Esophagus muscularis mucosa (tissue), 4 donors: ENCODE data around the gene PLEKHA5. TPM values are rescaled to one million over a fixed set of nuclear protein-coding genes. Genes with fewer than 3 reads are reported as not detected.

Source experiments
- DNase-seq: peaks from one replicate; pipeline ENCODE4 v3.0.0-alpha.2; 2017; ENCODE audit errors: extremely low spot score
- H3K27ac ChIP-seq, 4 donors: fragments of 200-600 bp; sonication (generic); replicated peaks in 1 of 4; 1 replicate in 3 of 4; 2 replicates in 1 of 4; pipeline ENCODE4 v1.5.1; 2016 to 2019; ENCODE audit warnings: mild to moderate bottlenecking in 1 of 4
- H3K27me3 ChIP-seq, 4 donors: fragments of 200-600 bp; sonication (generic); one replicate each; pipeline versions ENCODE4 v1.5.1 to v1.6.0; 2016 to 2019
- H3K36me3 ChIP-seq, 4 donors: fragments of 200-600 bp; sonication (generic); one replicate each; pipeline ENCODE4 v1.5.1; 2016 to 2019
- H3K4me1 ChIP-seq, 4 donors: fragments of 200-600 bp; sonication (generic); one replicate each; pipeline ENCODE4 v1.5.1; 2016 to 2019
- H3K4me3 ChIP-seq, 4 donors: fragments of 200-600 bp; sonication (generic); 1 replicate in 2 of 4; 2 replicates in 2 of 4; pipeline ENCODE4 v1.5.1; 2016 to 2019; ENCODE audit warnings: mild to moderate bottlenecking in 4 of 4, moderate library complexity in 1 of 4
- H3K9me3 ChIP-seq, 4 donors: fragments of 200-600 bp; sonication (generic); 1 replicate in 3 of 4; 2 replicates in 1 of 4; pipeline ENCODE4 v1.5.1; 2016 to 2019
- EP300 ChIP-seq: sonication (generic); formaldehyde crosslinking; IDR thresholded peaks from one replicate; pipeline ENCODE4 v1.6.1; 2017; ENCODE audit warnings: antibody characterized with exemption
- POLR2A ChIP-seq: fragments of 450-650 bp; IDR thresholded peaks from one replicate; pipeline ENCODE4 v1.6.1; 2017; ENCODE audit warnings: antibody characterized with exemption, moderate library complexity, mild to moderate bottlenecking, low read depth
- POLR2AphosphoS5 ChIP-seq, 2 donors: sonication (generic); formaldehyde crosslinking; IDR thresholded peaks; one replicate each; pipeline ENCODE4 v1.6.1; 2017; ENCODE audit warnings: antibody characterized with exemption in 2 of 2
- WGBS: methylation state at CpG from one replicate; pipeline ENCODE4 v1.1.5; 2018; 5-methylcytosine and 5-hydroxymethylcytosine counted together
- intact Hi-C: fragments of 100-400 bp; cut with DNase I; formaldehyde crosslinking; loops from one replicate; pipeline ENCODE4 v1.15.1; 2023
- total RNA-seq, 4 donors: library from RNA; depleted of rRNA; stranded (reverse); fragments of >200 nt; gene quantifications; one replicate each; pipeline versions ENCODE4 v1.1.0 to v1.2.1, GENCODE V29; 2016
- TF ChIP-seq, protein P1 (sequence below), 3 experiments: fragments of 200-600 bp in 2 of 3; fragments of 450-650 bp in 1 of 3; sonication (generic) in 2 of 3; IDR thresholded peaks; one replicate each; pipeline ENCODE4 v1.5.1; 2017 to 2019; ENCODE audit warnings: antibody characterized with exemption in 3 of 3, mild to moderate bottlenecking in 2 of 3, moderate library complexity in 1 of 3

The PLEKHA5 gene
- total RNA-seq, 4 donors from 2014 or later, result 50.7 to 88.5 (median 58.6) TPM

GRCh38 chr12:19215115-19215514, 85.6 kb downstream of the PLEKHA5 start:
- Histone ChIP-seq H3K36me3 (no peaks in the 10 kb centered on the region), H3K27ac (no peak overlapping the region), H3K9me3 (no peaks in the 10 kb centered on the region), H3K4me3 (no peak overlapping the region), H3K27me3 (no peaks in the 10 kb centered on the region), H3K4me1 (peaks cover 17 to 36% (median 21%) of the 10 kb centered on the region in 4 donors)
- no peak for DNase-seq
- intact Hi-C loops, result no loop called here
- WGBS, result 68% methylated on average over 3 of the region's 3 CpGs
- TF ChIP-seq EP300, result no peak
- TF ChIP-seq, protein P1, sequence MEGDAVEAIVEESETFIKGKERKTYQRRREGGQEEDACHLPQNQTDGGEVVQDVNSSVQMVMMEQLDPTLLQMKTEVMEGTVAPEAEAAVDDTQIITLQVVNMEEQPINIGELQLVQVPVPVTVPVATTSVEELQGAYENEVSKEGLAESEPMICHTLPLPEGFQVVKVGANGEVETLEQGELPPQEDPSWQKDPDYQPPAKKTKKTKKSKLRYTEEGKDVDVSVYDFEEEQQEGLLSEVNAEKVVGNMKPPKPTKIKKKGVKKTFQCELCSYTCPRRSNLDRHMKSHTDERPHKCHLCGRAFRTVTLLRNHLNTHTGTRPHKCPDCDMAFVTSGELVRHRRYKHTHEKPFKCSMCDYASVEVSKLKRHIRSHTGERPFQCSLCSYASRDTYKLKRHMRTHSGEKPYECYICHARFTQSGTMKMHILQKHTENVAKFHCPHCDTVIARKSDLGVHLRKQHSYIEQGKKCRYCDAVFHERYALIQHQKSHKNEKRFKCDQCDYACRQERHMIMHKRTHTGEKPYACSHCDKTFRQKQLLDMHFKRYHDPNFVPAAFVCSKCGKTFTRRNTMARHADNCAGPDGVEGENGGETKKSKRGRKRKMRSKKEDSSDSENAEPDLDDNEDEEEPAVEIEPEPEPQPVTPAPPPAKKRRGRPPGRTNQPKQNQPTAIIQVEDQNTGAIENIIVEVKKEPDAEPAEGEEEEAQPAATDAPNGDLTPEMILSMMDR (IDR thresholded peaks at IDR 0.05), result no peak
- TF ChIP-seq POLR2A, result no peak
- TF ChIP-seq POLR2AphosphoS5 (IDR thresholded peaks at IDR 0.05), result no peak

- H3K9me3 ChIP-seq, result no peaks in the 10 kb centered on the region
- peaks cover 20 to 47% (median 31%) of the 10 kb centered on the region in 4 donors for H3K4me1 ChIP-seq
- no peaks in the 10 kb centered on the region for H3K36me3 ChIP-seq
- peak overlapping the region in 1 of 4 donors; percentile 30 for H3K27ac ChIP-seq
- no peaks in the 10 kb centered on the region for H3K27me3 ChIP-seq
- TF ChIP-seq, protein P1 (IDR thresholded peaks at IDR 0.05), result no peak
- no peak for TF ChIP-seq EP300
- TF ChIP-seq POLR2A, result no peak
- TF ChIP-seq POLR2AphosphoS5 (IDR thresholded peaks at IDR 0.05), result no peak
- 82% methylated on average over 3 of the region's 3 CpGs for WGBS
- no peak overlapping the region for H3K4me3 ChIP-seq
- intact Hi-C loops, result no loop called here
- no peak for DNase-seq
Observed at GRCh38 chr12:19217446-19217845, 87.9 kb downstream of the PLEKHA5 start.

GRCh38 chr12:19220205-19220604, 90.7 kb downstream of the PLEKHA5 start:
- Histone ChIP-seq H3K27me3 (no peaks in the 10 kb centered on the region), H3K4me3 (no peak overlapping the region), H3K9me3 (no peaks in the 10 kb centered on the region), H3K4me1 (peaks cover 18 to 52% (median 47%) of the 10 kb centered on the region in 4 donors), H3K36me3 (no peaks in the 10 kb centered on the region), H3K27ac (no peak overlapping the region)
- 45% methylated on average over 3 of the region's 3 CpGs for WGBS
- intact Hi-C loops, result no loop called here
- TF ChIP-seq EP300, result no peak
- no peak for TF ChIP-seq POLR2AphosphoS5 (IDR thresholded peaks at IDR 0.05)
- TF ChIP-seq, protein P1 (IDR thresholded peaks at IDR 0.05), result no peak
- TF ChIP-seq POLR2A, result no peak
- no peak for DNase-seq

DNA sequence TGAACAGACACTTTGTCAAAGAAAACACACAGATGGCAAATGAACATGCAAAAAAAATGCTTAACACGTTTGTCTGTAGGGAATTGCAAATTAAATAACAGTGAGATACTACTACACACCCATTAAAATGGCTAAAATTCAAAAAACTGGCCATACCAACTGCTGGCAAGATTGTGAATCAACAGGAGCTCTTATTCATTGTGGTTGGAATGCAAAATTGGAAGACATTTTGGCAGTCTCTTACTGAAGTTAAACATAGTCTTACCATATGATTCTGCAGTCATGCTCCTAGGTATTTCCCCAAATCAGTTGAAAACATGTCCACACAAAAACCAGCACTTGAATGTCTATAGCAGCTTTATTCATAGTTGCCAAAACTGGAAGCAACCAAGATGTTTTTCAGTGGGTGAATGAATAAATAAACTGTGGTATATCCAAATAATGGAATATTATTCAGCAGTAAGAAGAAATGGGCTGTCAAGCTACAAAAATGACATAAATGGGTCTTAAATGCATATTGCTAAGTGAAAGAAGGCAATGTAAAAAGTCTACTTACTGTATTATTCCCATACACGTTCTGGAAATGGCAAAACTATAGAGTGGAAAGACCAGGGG, 91.4 kb downstream of the PLEKHA5 start:
- H3K36me3 ChIP-seq, result no peaks in the 10 kb centered on the region
- no peak overlapping the region for H3K4me3 ChIP-seq
- peaks cover 18 to 52% (median 47%) of the 10 kb centered on the region in 4 donors for H3K4me1 ChIP-seq
- TF ChIP-seq POLR2AphosphoS5 (IDR thresholded peaks at IDR 0.05) (no peak), EP300 (no peak), POLR2A (no peak)
- TF ChIP-seq, protein P1 (IDR thresholded peaks at IDR 0.05), result no peak
- peak overlapping the region in 1 of 4 donors; percentile 13 for H3K27ac ChIP-seq
- intact Hi-C loops, result no loop called here
- WGBS, result 89% methylated on average over 2 of the region's 2 CpGs
- H3K27me3 ChIP-seq, result no peaks in the 10 kb centered on the region
- no peaks in the 10 kb centered on the region for H3K9me3 ChIP-seq
- no peak for DNase-seq

GRCh38 chr12:19222558-19222957, 93.0 kb downstream of the PLEKHA5 start:
- intact Hi-C loops, result no loop called here
- 43% methylated on average over 3 of the region's 3 CpGs for WGBS
- Histone ChIP-seq H3K4me3 (no peak overlapping the region), H3K27me3 (no peaks in the 10 kb centered on the region), H3K36me3 (no peaks in the 10 kb centered on the region), H3K9me3 (no peaks in the 10 kb centered on the region), H3K27ac (peak overlapping the region; percentile 13 to 45 (median 36)), H3K4me1 (peaks cover 22 to 52% (median 45%) of the 10 kb centered on the region in 4 donors)
- TF ChIP-seq POLR2A (no peak), POLR2AphosphoS5 (IDR thresholded peaks at IDR 0.05) (no peak), EP300 (no peak)
- TF ChIP-seq, protein P1 (IDR thresholded peaks at IDR 0.05), result no peak
- no peak for DNase-seq
